NCI-H446 treated with DMSO at 0.1 percent for 48 hours (cell line): ENCODE data around the gene SREK1.

Experiments
- DNase-seq: peaks from one replicate; lab custom pipeline; 2025; lab: John Stamatoyannopoulos, UW

The SREK1 gene

GRCh38 chr5:66164044-66164790, 20.1 kb downstream of the SREK1 start:
- DNase-seq: no peak

DNA sequence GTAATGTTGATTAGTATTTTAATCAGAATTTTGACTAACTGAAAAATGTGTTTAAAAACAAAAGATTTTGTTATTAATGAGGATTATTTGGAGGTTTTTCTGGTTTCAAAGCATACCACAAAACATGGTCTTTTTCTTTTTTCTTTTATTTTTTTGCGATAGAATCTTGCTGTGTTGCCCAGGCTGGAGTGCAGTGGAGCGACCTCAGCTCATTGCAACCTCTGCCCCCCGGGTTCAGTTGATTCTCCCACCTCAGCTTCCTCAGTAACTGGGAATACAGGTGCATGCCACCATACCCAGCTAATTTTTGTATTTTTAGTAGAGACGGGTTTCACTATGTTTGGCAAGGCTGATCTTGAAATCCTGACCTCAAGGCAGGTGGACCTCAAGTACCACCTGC, 24.1 kb downstream of the SREK1 start:
- no peak for DNase-seq

- DNase-seq: no peak
Measured at GRCh38 chr5:66169534-66169933, 25.4 kb downstream of the SREK1 start.

- DNase-seq: no peak
Measured at GRCh38 chr5:66170195-66170919, 26.3 kb downstream of the SREK1 start.

DNA sequence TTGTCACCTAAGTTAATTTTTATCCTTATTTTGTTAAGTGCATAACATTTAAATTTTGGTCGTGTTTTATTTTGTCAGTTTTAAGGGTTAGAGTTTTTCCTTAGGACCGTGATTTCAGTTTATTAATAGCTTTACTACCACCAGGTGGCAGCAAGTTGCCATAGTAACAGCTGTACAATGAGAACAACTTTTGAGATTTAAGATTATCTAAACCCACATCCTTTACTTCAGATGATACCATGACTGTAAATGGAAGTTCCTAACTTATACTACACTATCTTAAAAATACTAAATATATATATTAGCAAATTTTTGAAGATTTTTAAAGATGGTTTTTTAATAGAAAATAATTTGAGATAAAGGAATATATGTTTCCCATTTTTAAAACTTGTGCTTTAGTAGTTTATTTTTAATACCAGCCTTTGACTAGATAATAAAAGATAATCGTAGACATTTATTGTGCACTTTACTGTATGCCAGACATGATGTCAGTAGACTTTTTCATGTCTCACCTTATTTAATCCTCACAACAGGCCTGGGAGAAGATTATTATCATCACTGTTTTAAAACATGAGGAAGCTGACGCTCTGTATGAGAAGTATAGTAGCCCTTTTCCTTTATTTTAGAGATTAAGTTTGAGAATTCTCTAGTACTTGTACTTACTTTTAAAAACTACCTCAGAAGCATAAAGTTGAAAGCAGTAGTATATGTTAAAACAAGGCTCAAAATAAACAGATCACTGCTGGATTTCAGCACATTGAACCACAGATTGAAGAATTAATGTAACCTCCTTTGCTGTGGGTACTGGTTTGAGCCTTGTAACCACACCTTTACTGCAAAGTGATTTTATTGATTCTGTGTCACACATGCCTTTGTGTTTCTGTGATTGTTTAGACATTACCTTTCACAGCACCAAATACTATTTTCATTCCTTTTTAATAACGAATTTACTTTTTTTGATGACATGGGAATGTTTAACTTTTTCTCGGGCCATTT, 27.5 kb downstream of the SREK1 start:
- no peak for DNase-seq

GRCh38 chr5:66174338-66174737, 30.2 kb downstream of the SREK1 start:
- DNase-seq: no peak

- no peak for DNase-seq
Measured at GRCh38 chr5:66178799-66179198, 34.7 kb downstream of the SREK1 start.

DNA sequence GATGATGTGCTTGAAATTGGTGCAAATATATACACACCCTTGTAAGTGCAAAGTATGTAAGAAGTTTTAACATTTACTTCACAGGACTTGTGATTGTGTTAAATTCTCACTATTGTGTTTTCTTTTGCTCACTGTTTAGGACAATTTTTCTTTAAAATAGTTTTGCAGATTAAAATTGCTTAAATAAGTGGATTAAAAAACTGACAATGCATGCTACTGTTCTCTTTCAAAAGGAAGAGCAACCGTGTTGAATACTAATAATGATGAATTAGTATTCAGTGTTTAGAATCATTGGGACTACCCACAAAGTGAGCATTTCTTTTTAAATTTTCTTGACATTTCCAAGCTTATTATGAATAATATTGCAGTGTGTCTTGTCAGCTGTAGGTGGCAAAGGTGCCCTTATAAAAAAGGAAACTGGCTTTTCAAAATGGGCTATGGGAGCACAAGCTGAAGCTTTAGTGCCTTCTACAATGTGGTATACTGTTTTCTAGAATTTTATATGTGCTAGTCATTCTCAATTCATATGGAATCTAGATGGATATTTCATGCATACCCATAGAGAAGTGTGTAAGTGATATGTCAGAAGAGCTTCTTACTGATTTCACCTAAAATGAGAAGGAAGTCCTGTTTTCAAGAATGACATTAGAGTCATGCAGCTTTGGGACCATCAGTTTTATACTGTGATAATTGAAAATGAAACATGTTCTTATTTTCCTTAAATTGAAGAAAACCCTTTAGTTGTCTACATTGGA, 35.4 kb downstream of the SREK1 start:
- no peak for DNase-seq

- no peak for DNase-seq
Measured at GRCh38 chr5:66180282-66181155, 36.4 kb downstream of the SREK1 start.

DNA sequence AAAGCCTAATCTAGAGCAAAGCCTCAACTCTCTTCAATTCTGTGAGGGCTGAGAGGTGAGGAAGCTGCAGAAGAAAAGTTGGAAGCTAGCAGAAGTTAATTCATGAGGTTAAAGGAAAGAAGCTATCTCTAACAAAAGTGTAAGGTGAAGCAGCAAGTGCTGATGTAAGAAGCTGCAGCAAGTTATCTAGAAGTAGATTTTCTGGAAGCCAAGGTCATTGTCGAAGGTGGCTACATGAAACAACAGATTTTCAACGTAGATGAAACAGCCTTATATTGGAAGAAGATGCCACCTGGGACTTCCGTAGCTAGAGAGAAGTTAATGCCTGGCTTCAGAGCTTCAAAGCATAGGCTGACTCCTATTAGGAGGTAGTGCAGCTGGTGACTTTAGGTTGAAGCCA, 42.0 kb downstream of the SREK1 start:
- DNase-seq: no peak

- no peak for DNase-seq
Measured at GRCh38 chr5:66193419-66193818, 49.3 kb downstream of the SREK1 start.

GRCh38 chr5:66197764-66198405, 53.8 kb downstream of the SREK1 start:
- no peak for DNase-seq

- DNase-seq: no peak
Measured at GRCh38 chr5:66198837-66199236, 54.7 kb downstream of the SREK1 start.

DNA sequence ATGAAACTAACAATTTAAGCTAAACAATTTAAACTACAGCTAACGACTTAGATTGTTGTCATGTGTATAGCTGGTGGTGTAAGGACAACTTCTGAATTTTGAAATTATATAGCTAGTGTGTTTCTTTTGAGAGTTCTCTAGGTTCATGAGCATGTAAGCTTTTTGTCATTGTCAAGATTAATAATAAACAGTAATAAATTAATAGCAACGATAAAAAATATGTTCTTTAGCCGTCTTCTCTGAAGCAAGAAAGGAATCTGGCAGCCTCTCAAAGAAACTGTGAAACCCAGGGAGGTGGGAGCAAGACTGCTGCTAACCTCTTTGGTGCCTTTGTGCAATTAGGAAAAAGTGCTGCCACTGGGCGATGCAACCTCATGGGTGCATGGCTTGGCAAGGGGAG, 59.4 kb downstream of the SREK1 start:
- DNase-seq: no peak

DNA sequence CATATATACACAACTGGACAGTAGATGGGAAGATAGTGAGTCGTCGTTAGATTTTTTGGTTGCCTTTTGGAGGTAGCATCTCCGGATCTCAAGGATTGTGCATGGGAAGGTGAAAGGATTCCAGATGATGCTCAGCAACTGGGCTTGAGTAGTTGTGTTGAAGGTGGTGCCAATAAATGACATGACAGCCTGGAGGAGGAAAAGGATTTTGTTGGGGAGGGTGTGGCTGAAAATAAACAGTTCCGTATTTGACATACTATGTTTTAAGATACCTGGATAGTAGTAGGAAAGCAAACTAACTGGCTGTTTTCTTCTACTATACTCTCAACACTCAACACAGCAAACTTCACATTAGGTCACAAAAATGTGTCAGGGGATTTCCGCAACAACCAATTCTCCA, 62.4 kb downstream of the SREK1 start:
- no peak for DNase-seq

GRCh38 chr5:66207800-66208561, 63.9 kb downstream of the SREK1 start:
- no peak for DNase-seq

DNA sequence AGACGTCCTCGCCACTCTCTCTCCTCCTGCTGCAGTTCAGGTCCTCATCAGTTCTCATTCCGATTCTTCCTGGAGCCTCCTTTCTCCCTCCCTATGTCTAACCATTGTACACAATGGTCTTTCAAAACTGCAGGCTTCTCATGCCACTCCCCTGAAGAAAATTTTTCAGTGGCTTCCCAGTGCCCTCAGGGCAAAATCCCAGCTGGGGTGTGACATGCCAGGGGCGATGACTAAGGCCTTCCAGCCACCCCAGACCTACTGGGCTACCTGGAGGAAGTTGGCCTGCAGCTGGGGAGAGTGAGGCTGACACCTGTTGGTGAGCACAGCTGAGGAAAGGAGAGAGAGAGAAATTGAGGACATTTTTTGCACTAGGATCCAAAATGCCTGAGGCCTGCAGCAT, 65.2 kb downstream of the SREK1 start:
- no peak for DNase-seq

DNA sequence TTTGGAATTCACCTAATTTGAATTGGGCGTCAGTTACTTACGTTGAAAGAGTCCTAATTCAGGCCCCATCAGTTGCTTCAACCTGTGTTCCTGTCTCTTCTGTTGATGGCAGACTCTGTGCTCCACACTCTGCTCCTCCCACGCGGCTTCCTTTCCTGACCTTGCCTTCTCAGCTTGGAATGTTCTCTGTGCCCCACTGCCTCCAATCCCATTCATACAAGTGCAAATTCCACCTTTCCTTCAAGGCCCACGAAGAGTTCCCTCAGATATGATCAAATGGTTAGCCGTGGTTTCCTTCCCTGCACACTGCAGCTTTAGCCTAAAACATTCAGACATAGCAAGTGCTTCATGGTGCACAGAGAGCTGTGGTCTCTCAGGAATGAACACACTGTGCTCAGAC, 65.7 kb downstream of the SREK1 start:
- no peak for DNase-seq

GRCh38 chr5:66213533-66213932, 69.4 kb downstream of the SREK1 start:
- DNase-seq: no peak
